Measurements from ENCODE around the gene GHRHR. TPM values are rescaled to one million over a fixed set of nuclear protein-coding genes. Genes with fewer than 3 reads are reported as not detected.

The GHRHR gene
- total RNA-seq, 1 donor from 2014 or later, result not detected

GRCh38 chr7:30928254-30928872 lies 35.4 kb upstream of the GHRHR start:
- DNase-seq (ENCODE audit: low read depth, low spot score), result no peak

GRCh38 chr7:30929686-30930085 lies 34.1 kb upstream of the GHRHR start:
- no peak for DNase-seq (ENCODE audit: low read depth, low spot score)

DNA sequence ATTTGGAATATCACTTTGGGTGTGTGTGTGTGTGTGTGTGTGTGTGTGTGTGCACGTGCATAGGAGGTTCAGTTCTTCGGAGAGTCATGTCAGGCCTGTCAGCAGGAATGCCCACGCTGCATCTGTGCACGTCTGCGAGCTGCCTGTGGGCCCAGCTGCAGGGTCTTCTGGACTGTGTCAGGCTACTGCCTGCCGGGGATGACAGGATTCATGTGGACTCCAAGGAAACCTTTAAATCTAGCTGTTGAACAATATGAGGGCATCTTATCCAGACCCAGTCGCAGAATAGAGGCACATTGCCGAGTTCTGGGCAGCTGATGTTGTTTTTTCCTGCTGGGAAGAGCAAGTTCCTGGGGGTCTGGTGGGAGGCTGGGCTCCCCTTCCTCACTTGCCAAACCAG lies 33.1 kb upstream of the GHRHR start:
- DNase-seq (ENCODE audit: low read depth, low spot score), result no peak

- DNase-seq (ENCODE audit: low read depth, low spot score), result no peak
Observed at GRCh38 chr7:30931161-30931928, 32.4 kb upstream of the GHRHR start.

DNA sequence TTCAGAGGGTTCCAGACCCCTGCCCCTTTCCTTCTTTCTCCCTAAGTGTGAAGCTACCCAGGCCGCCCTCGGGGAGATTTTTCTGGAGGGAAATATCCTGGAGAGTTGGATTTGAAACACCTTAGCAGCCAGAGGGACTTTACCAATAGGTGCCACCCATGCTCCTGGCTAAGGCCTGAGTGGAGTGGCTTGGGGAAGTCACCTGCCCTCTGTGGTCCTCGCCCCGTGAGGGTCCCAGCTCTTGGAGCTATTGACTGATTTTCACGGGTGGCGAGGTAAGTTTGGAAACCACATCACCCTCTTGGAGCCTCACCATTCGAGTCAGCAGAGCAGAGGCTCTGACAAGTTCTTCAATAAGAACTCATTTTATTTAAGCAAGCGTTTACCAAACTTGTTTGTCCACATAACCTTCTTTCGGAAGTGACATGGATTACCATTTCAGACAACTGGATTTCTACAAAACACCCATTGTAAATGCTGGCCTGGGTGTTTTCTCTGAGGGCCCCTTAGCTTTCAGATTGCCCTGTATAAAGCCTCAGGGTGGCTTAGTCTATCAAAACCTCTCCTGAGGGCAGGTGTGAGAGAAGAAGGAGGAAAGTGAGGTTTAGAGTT lies 31.7 kb upstream of the GHRHR start:
- DNase-seq (ENCODE audit: low read depth, low spot score), result no peak

- no peak for DNase-seq (ENCODE audit: low read depth, low spot score)
Observed at GRCh38 chr7:30932562-30932961, 31.2 kb upstream of the GHRHR start.

DNA sequence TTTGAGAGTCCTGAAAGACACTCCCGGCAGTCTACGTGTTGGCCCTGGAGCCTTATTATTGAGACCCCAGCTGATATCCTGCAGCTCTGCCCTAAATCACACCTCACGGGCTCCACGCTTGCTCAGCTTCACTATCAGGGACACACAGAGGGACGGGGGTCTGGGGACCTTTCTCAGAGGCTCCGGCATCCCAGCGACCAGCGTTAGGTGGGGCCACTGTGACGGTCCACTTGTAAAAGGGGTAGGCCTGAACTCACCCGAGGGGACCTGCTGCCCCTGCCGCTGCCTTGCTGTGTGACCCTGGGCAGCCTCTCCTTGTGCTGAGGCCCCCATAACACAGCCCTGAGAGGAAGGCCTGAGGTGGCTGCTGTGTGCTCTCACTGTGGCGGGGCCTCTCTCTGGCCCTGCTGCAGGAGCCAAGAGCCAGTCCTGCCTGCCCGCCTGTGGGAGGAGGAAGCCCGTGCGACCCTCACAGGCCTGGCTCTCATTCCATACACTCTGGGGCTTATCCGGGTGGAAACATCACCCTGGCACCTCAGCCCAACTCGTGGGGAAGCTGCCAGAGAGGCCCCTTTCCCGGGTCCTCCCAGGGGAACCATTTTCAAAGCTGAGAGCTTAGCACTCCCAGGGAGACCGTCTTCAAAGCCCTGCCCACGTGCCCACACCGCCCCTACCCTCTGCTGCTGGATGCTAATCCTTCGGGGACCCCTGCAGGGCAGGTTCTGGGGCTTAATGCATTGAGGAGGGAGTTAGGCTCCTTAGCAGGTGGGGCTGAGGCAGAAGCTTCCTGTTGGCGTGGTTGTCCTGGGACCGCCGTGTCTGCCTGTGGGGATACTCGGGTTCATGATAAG lies 30.4 kb upstream of the GHRHR start:
- DNase-seq (ENCODE audit: low read depth, low spot score), result no peak

DNA sequence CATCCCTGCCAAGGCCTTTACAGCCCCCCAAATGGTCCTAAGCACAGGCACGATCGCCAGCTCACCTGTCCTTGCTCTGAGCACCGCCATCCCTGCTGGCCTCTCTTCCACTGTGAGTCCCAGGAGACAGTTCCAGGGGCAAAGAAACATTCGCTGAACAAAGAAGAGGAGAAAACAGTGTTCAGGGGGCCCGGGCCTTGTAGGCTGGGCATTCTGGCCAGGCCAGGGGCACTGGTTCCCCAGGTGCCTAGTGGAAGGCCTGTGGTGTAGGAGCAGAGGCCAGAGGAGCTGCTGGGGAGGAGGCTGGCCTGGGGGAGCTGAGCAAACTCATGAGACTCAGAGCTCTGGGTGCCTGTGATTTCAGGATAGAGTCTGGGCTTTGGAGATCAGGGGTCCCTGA lies 29.5 kb upstream of the GHRHR start:
- no peak for DNase-seq (ENCODE audit: low read depth, low spot score)

- no peak for DNase-seq (ENCODE audit: low read depth, low spot score)
Observed at GRCh38 chr7:30934732-30935568, 28.8 kb upstream of the GHRHR start.

GRCh38 chr7:30935569-30935877 lies 28.2 kb upstream of the GHRHR start:
- no peak for DNase-seq (ENCODE audit: low read depth, low spot score)

GRCh38 chr7:30936650-30937245 lies 27.0 kb upstream of the GHRHR start:
- no peak for DNase-seq (ENCODE audit: low read depth, low spot score)

GRCh38 chr7:30937416-30937815 lies 26.3 kb upstream of the GHRHR start:
- DNase-seq (ENCODE audit: low read depth, low spot score), result no peak

GRCh38 chr7:30938435-30939316 lies 25.1 kb upstream of the GHRHR start:
- no peak for DNase-seq (ENCODE audit: low read depth, low spot score)

GRCh38 chr7:30941582-30942323 lies 22.0 kb upstream of the GHRHR start:
- no peak for DNase-seq (ENCODE audit: low read depth, low spot score)

- DNase-seq (ENCODE audit: low read depth, low spot score), result no peak
Observed at GRCh38 chr7:30950197-30950596, 13.6 kb upstream of the GHRHR start.

GRCh38 chr7:30954914-30955313 lies 8.8 kb upstream of the GHRHR start:
- no peak for DNase-seq (ENCODE audit: low read depth, low spot score)

DNA sequence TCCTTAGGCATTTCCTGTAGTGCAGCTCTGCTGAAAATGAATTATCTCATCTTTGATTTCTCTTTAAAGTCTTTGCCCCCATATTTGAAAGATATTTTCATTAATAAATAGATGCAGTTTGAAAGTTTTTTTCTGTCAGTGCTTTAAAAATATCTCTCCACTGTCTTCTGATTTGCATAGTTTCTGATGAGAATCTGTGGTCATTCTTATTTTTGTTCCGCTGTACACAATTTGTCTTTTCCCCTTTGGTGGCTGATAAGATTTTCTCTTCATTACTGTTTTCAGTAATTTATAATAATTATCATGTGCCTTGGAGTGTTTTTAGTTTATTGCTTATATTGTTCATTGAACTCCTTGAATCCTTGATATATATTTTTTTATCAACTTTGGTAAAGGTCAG lies 7.0 kb upstream of the GHRHR start:
- no peak for DNase-seq (ENCODE audit: low read depth, low spot score)

- DNase-seq (ENCODE audit: low read depth, low spot score), result no peak
Observed at GRCh38 chr7:30965372-30965771, 1.6 kb downstream of the GHRHR start.

GRCh38 chr7:30965883-30966282 lies 2.1 kb downstream of the GHRHR start:
- DNase-seq (ENCODE audit: low read depth, low spot score), result no peak

Measured in pulmonary artery endothelial cell (primary cell).